K562 (cell line): ENCODE data around the gene SLC49A4. TPM values are rescaled to one million over a fixed set of nuclear protein-coding genes. Genes with fewer than 3 reads are reported as not detected.

ENCODE experiments used
- ATAC-seq: fragments of 200-7000 bp; cut with Tn5 transposase; 3 replicates; pipeline ENCODE4 v1.9.1; 2020; ENCODE audit warnings: moderate library complexity
- Bru-seq: library from RNA; stranded (reverse); fragments of 400-500 nt; gene quantifications from one replicate; lab custom pipeline; 2021; lab: Mats Ljungman, UMichigan
- BruChase-seq, 2 experiments: library from RNA; stranded (reverse); fragments of 400-500 nt; gene quantifications; one replicate each; lab custom pipeline; 2021; lab: Mats Ljungman, UMichigan
- BruUV-seq: library from RNA; stranded (reverse); fragments of 400-500 nt; replicated peaks from 2 replicates; lab custom pipeline; 2021; lab: Mats Ljungman, UMichigan
- CTCF ChIA-PET: fragments of 300-600 bp; formaldehyde crosslinking; extraction: SDS; loops from one replicate; lab custom pipeline; 2021; ENCODE audit warnings: low intra/inter-chr PET ratio; lab: Yijun Ruan, JAX
- POLR2A ChIA-PET: fragments of 300-600, 350-650 bp; sonication (Branson Sonifier 250); formaldehyde crosslinking; extraction: SDS; loops from one replicate; lab custom pipeline; 2021; ENCODE audit warnings: antibody characterized with exemption, inconsistent platforms; lab: Yijun Ruan, JAX
- DNase-seq, 4 experiments: peaks; one replicate each; pipeline versions ENCODE4 v3.0.0 to v3.0.0-alpha.2; 2011 to 2018; ENCODE audit warnings: low spot score in 3 of 4, mixed read lengths in 3 of 4; ENCODE audit errors: extremely low read depth in 1 of 4
- FAIRE-seq: peaks from 2 replicates; lab custom pipeline; 2011; peaks lifted over from hg19 to GRCh38; lab: Jason Lieb, UNC
- H2AFZ ChIP-seq: 2 replicates; pipeline ENCODE4 v1.6.0; 2011; ENCODE audit warnings: low read depth, low read length, control low read depth, inconsistent platforms
- H3K27ac ChIP-seq: fragments of 200-600 bp; 3 replicates; pipeline ENCODE4 v1.8.0; 2011; ENCODE audit warnings: low read depth, mild to moderate bottlenecking, control low read depth, inconsistent platforms, low read length, moderate library complexity, mixed read lengths; ENCODE audit errors: extremely low read depth
- H3K27me3 ChIP-seq, 2 experiments: fragments of 300-600 bp in 1 of 2; 2 replicates in 1 of 2; 3 replicates in 1 of 2; pipeline versions ENCODE4 v1.6.0 to v1.8.0; 2011; ENCODE audit warnings: inconsistent platforms in 2 of 2, low read length in 2 of 2, mild to moderate bottlenecking in 1 of 2, mixed read lengths in 1 of 2, moderate library complexity in 1 of 2; ENCODE audit not compliant: control insufficient read depth in 2 of 2, insufficient read depth in 2 of 2
- H3K36me3 ChIP-seq: fragments of 300-600 bp; 3 replicates; pipeline ENCODE4 v1.8.0; 2011; ENCODE audit warnings: mild to moderate bottlenecking, low read length, inconsistent platforms; ENCODE audit not compliant: control insufficient read depth, insufficient read depth
- H3K4me1 ChIP-seq, 2 experiments: fragments of 200-600 bp in 1 of 2; replicated peaks in 1 of 2; 2 replicates in 1 of 2; 3 replicates in 1 of 2; pipeline versions ENCODE4 v1.5.1 to v1.8.0; 2011; ENCODE audit warnings: inconsistent platforms in 2 of 2, low read length in 2 of 2, mild to moderate bottlenecking in 1 of 2, mixed read lengths in 1 of 2, moderate library complexity in 1 of 2; ENCODE audit not compliant: control insufficient read depth in 2 of 2, insufficient read depth in 2 of 2
- H3K4me2 ChIP-seq: 2 replicates; pipeline ENCODE4 v1.6.1; 2011; ENCODE audit warnings: low read length, control low read depth, inconsistent platforms, mixed read lengths; ENCODE audit not compliant: insufficient read depth
- H3K4me3 ChIP-seq: fragments of 200-600 bp; sonication (generic), shearing (Covaris generic); 2 replicates; pipeline ENCODE4 v1.5.1; 2016; ENCODE audit warnings: control low read depth, inconsistent platforms
- H3K79me2 ChIP-seq: fragments of 200-600 bp; 3 replicates; pipeline ENCODE4 v1.8.0; 2011; ENCODE audit warnings: low read length, inconsistent platforms; ENCODE audit not compliant: control insufficient read depth, insufficient read depth
- H3K9ac ChIP-seq, 2 experiments: 2 replicates each; pipeline versions ENCODE4 v1.6.0 to v1.6.1; 2011; ENCODE audit warnings: low read depth in 2 of 2, low read length in 2 of 2, control low read depth in 1 of 2, inconsistent platforms in 1 of 2, mild to moderate bottlenecking in 1 of 2, mixed read lengths in 1 of 2; ENCODE audit not compliant: insufficient read depth in 1 of 2
- H3K9me1 ChIP-seq: one replicate; pipeline ENCODE4 v1.6.0; 2011; ENCODE audit warnings: inconsistent platforms, mild to moderate bottlenecking, low read length, moderate library complexity; ENCODE audit not compliant: control insufficient read depth, insufficient read depth
- H3K9me3 ChIP-seq: replicated peaks from 2 replicates; pipeline ENCODE4 v1.5.1; 2011; ENCODE audit warnings: low read depth, low read length, inconsistent platforms; ENCODE audit not compliant: control insufficient read depth, insufficient read depth
- H4K20me1 ChIP-seq: replicated peaks from 2 replicates; pipeline ENCODE4 v1.6.1; 2011; ENCODE audit warnings: low read length, inconsistent platforms, mixed read lengths; ENCODE audit not compliant: control insufficient read depth, insufficient read depth
- HNRNPLL ChIP-seq: fragments of 200-400 bp; formaldehyde crosslinking; IDR thresholded peaks from 2 replicates; pipeline ENCODE4 v1.6.1; 2017; ENCODE audit warnings: low read length, low read depth, mild to moderate bottlenecking; ENCODE audit not compliant: poor library complexity, severe bottlenecking
- HOXB6 ChIP-seq: fragments of 250-450 bp; sonication (Bioruptor Pico); IDR thresholded peaks from 2 replicates; pipeline ENCODE4 v1.5.1; 2022; ENCODE audit warnings: mild to moderate bottlenecking, borderline replicate concordance
- KAT7 ChIP-seq: sonication (generic); formaldehyde crosslinking; IDR thresholded peaks from 2 replicates; pipeline ENCODE4 v1.8.0; 2022; ENCODE audit warnings: missing genetic modification reagents, mild to moderate bottlenecking, borderline replicate concordance
- L3MBTL2 ChIP-seq: fragments of 450-650 bp; IDR thresholded peaks from 2 replicates; pipeline ENCODE4 v1.6.1; 2016; ENCODE audit warnings: mild to moderate bottlenecking, moderate library complexity
- MLX ChIP-seq, 2 experiments: fragments of 450-650 bp in 1 of 2; sonication (generic) in 1 of 2; formaldehyde crosslinking; conservative IDR thresholded peaks; 2 replicates each; pipeline versions ENCODE4 v1.4.0 to v1.8.1; 2020 to 2022; ENCODE audit warnings: mild to moderate bottlenecking in 1 of 2, missing genetic modification reagents in 1 of 2
- PATZ1 ChIP-seq: fragments of 250-450 bp; sonication (Bioruptor Pico); IDR thresholded peaks from 2 replicates; pipeline ENCODE4 v1.5.0; 2020; ENCODE audit warnings: mild to moderate bottlenecking, borderline replicate concordance
- PHB ChIP-seq: fragments of 250-450 bp; sonication (Bioruptor Pico); IDR thresholded peaks from 2 replicates; pipeline ENCODE4 v1.5.0; 2021
- RBFOX2 ChIP-seq: fragments of 200-400 bp; formaldehyde crosslinking; IDR thresholded peaks from 2 replicates; pipeline ENCODE4 v1.6.1; 2017; ENCODE audit warnings: low read depth, mild to moderate bottlenecking, low read length, moderate library complexity
- ZNF507 ChIP-seq: conservative IDR thresholded peaks from 2 replicates; pipeline ENCODE4 v1.6.1; 2017; ENCODE audit warnings: missing genetic modification characterization, missing compliant biosample characterization
- ZNF830 ChIP-seq: fragments of 250-450 bp; sonication (Bioruptor Pico); IDR thresholded peaks from 2 replicates; pipeline ENCODE4 v1.5.0; 2021; ENCODE audit warnings: mild to moderate bottlenecking
- WGBS: fragments of 100-300 bp; shearing (Covaris generic); methylation state at CpG from one replicate; pipeline ENCODE4 v1.1.6; 2016; ENCODE audit warnings: low coverage, mixed read lengths; ENCODE audit not compliant: insufficient coverage; ENCODE audit errors: missing lambda C conversion rate; 5-methylcytosine and 5-hydroxymethylcytosine counted together
- in situ Hi-C: fragments of 300-500 bp; cut with MboI; formaldehyde crosslinking; loops from 4 replicates; pipeline ENCODE4 v1.15.0; 2018; ENCODE audit warnings: inconsistent platforms, mixed read lengths
- intact Hi-C: fragments of 100-400 bp; cut with micrococcal nuclease; formaldehyde crosslinking; loops from 2 replicates; pipeline ENCODE4 v1.14.2; 2022
- long read RNA-seq, 3 experiments: library from polyadenylated mRNA in 2 of 3; library from RNA in 1 of 3; unstranded in 2 of 3; stranded (forward) in 1 of 3; transcript quantifications; one replicate each; pipeline ENCODE4 v2.0.0, GENCODE V29; 2019 to 2022
- polyA minus RNA-seq, 3 experiments: library from RNA; depleted of rRNA, polyadenylated mRNA; stranded (reverse); fragments of >200 nt; gene quantifications; 2 replicates each; pipeline ENCODE4 v1.2.3, GENCODE V29; 2011
- polyA plus RNA-seq, 8 experiments: library from polyadenylated mRNA; depleted of rRNA in 4 of 8; stranded (reverse) in 5 of 8; unstranded in 3 of 8; fragments of >200 nt; fragmentation: Nextera tagmentation in 2 of 8; fragmentation: Illumina TruSeq in 1 of 8; extraction: Ambion mirVana in 2 of 8; extraction: Trizol in 1 of 8; gene quantifications; 2 replicates each; pipeline versions ENCODE4 v1.2.1 to v1.2.3, GENCODE V29; 2011 to 2014; ENCODE audit warnings: inconsistent platforms in 1 of 8, missing spikeins in 1 of 8
- total RNA-seq, 7 experiments: library from RNA; depleted of rRNA in 6 of 7; stranded (reverse); fragments of >200 nt in 6 of 7; fragmentation: Illumina TruSeq in 2 of 7; extraction: Trizol in 2 of 7; gene quantifications; 2 replicates each; pipeline versions ENCODE4 v1.2.1 to v1.2.3, GENCODE V29; 2011 to 2021; ENCODE audit warnings: low replicate concordance in 1 of 7

Gene SLC49A4
- total RNA-seq (2011; cell fraction: chromatin; rRNA removed; ENCODE audit: low replicate concordance): 1.5 and 2.6 TPM in 2 replicates
- 1.7 and 2.1 TPM in 2 replicates for total RNA-seq (2011; cell fraction: nucleolus; rRNA removed)
- 1.5 and 2.3 TPM in 2 replicates for total RNA-seq (2011; cell fraction: nucleoplasm; rRNA removed)
- total RNA-seq (2014; rRNA removed): 1.0 and 1.1 TPM in 2 replicates
- 0.76 and 1.1 TPM in 2 replicates for total RNA-seq (2014; rRNA removed; fragmentation: Illumina TruSeq; extraction: Trizol)
- total RNA-seq (2015; rRNA removed; fragmentation: Illumina TruSeq; extraction: Trizol): 0.83 and 0.94 TPM in 2 replicates
- total RNA-seq (2021): 0.78 and 1.0 TPM in 2 replicates
- 0.74 and 0.91 TPM in 2 replicates for polyA plus RNA-seq (2011; rRNA removed)
- polyA plus RNA-seq (2011; cell fraction: cytosol; rRNA removed): 0.43 and 1.1 TPM in 2 replicates
- polyA plus RNA-seq (2011; cell fraction: nucleus; rRNA removed): 0.92 and 1.5 TPM in 2 replicates
- polyA plus RNA-seq (2012): 0.66 and 0.71 TPM in 2 replicates
- polyA plus RNA-seq (2014; fragmentation: Illumina TruSeq; extraction: Trizol): 0.94 and 1.3 TPM in 2 replicates
- polyA plus RNA-seq (2014; fragmentation: Nextera tagmentation; extraction: Ambion mirVana): under 1 TPM; 0.15 to 0.25 TPM
- polyA plus RNA-seq (2014; rRNA removed): 0.99 and 1.2 TPM in 2 replicates
- 0.53 and 1.4 TPM in 2 replicates for polyA minus RNA-seq (2011; rRNA and poly(A)+ RNA removed)
- polyA minus RNA-seq (2011; cell fraction: cytosol; rRNA and poly(A)+ RNA removed): 0.19 and 1.0 TPM in 2 replicates
- 1.3 and 2.0 TPM in 2 replicates for polyA minus RNA-seq (2011; cell fraction: nucleus; rRNA and poly(A)+ RNA removed)
- Bru-seq, nascent RNA: percentile 49 among the genes with signal in this experiment
- percentile 49 among the genes with signal in this experiment for BruChase-seq, experiment 1, labeled RNA remaining after a 2-hour chase
- percentile 50 among the genes with signal in this experiment for BruChase-seq, experiment 2, labeled RNA remaining after a 6-hour chase
- long read RNA-seq, experiment 1: 0 reads
- long read RNA-seq, experiment 2, partial matches to known transcripts: 0 of 1 reads
- long read RNA-seq, experiment 2, other reads (novel, unspliced or antisense): 1 of 1 reads
- long read RNA-seq, experiment 3: 0 reads

GRCh38 chr3:122794779-122795673, at the start of gene SLC49A4:
Gene SLC49A4 (plus strand): TSS chr3:122795069. CDS start chr3:122795193, 124 bp downstream.
- peaks cover 5% of the 10 kb centered on the region; the same call in 1 of the 3 replicates for H3K79me2 ChIP-seq
- H3K4me2 ChIP-seq: peak within 1 kb of the TSS; percentile 79
- peak within 1 kb of the TSS; percentile 55 to 94 for H3K9ac ChIP-seq
- H3K27me3 ChIP-seq: no peaks in the 10 kb centered on the region
- DNase-seq (peak; percentile 78 to 90 (median 87)), FAIRE-seq (no peak), ATAC-seq (peak; percentile 94)
- BruUV-seq: no TSS peak
- in situ Hi-C loops: no loop called here
- H4K20me1 ChIP-seq: no peaks in the 10 kb centered on the region
- H3K27ac ChIP-seq: peak within 1 kb of the TSS; percentile 73
- peak within 1 kb of the TSS; percentile 48 for H3K4me3 ChIP-seq
- peak within 1 kb of the TSS; percentile 94 for H2AFZ ChIP-seq
- no peaks in the 10 kb centered on the region for H3K36me3 ChIP-seq
- H3K9me3 ChIP-seq: no peaks in the 10 kb centered on the region
- POLR2A ChIA-PET: interaction anchor here (1.6 kb wide), 1 partner anchor 11 kb away, joined by 6 read pairs; no protein-coding TSS in a partner anchor
- CTCF ChIA-PET: no interaction called here
- intact Hi-C loops: no loop called here
- H3K9me1 ChIP-seq: no peaks in the 10 kb centered on the region
- under 1% methylated on average over 13 of the region's 84 CpGs for WGBS
- H3K4me1 ChIP-seq: peaks cover 0 to 18% of the 10 kb centered on the region in 2 experiments; a peak in 4 of 5 replicates
- TF ChIP-seq RBFOX2 (peak; percentile 85), ZNF507 (tag) (no peak), L3MBTL2 (peak; percentile 77; the same call in 1 of the 2 replicates), PATZ1 (no peak), ZNF830 (CRISPR knock-in tag) (no peak), HNRNPLL (peak; percentile 45), PHB (CRISPR knock-in tag) (no peak), MLX (CRISPR knock-in tag; conservative IDR thresholded peaks at IDR 0.05) (no peak), KAT7 (CRISPR knock-in tag) (0 out of 2 replicates have a peak, but pooled peaks have one; percentile 6), HOXB6 (no peak)
